IMR-90 (cell line): ENCODE results near the gene CDKN2D. TPM values are rescaled to one million over a fixed set of nuclear protein-coding genes. Genes with fewer than 3 reads are reported as not detected.

Source experiments
- ATAC-seq: fragments of 200-7000 bp; cut with Tn5 transposase; 2 replicates; pipeline ENCODE4 v1.9.1; 2020; ENCODE audit warnings: low read depth, mild to moderate bottlenecking, moderate library complexity
- BruUV-seq: library from RNA; stranded (reverse); fragments of 400-500 nt; replicated peaks from 2 replicates; lab custom pipeline; 2021; lab: Mats Ljungman, UMichigan
- CTCF ChIA-PET: fragments of 300-600 bp; formaldehyde crosslinking; extraction: SDS; loops from one replicate; lab custom pipeline; 2021; ENCODE audit warnings: antibody characterized with exemption; lab: Yijun Ruan, JAX
- POLR2A ChIA-PET: fragments of 300-600 bp; sonication (Branson Sonifier 250); formaldehyde crosslinking; loops from one replicate; lab custom pipeline; 2022; ENCODE audit warnings: antibody characterized with exemption; ENCODE audit not compliant: unreplicated experiment; lab: Charles Lee
- DNase-seq: peaks from one replicate; pipeline ENCODE4 v3.0.0; 2013
- H2AFZ ChIP-seq: replicated peaks from 2 replicates; pipeline ENCODE3; 2013; ENCODE audit warnings: low read length, mild to moderate bottlenecking; ENCODE audit not compliant: poor library complexity
- H2AK5ac ChIP-seq: 2 replicates; pipeline ENCODE4 v1.6.1; 2013; ENCODE audit warnings: low read depth, low read length, inconsistent platforms
- H2AK9ac ChIP-seq: replicated peaks from 2 replicates; pipeline ENCODE3; 2013; ENCODE audit warnings: mild to moderate bottlenecking, low read depth, low read length, moderate library complexity; ENCODE audit not compliant: poor library complexity
- H2BK120ac ChIP-seq: 2 replicates; pipeline ENCODE4 v1.6.1; 2013; ENCODE audit warnings: low read depth, low read length, inconsistent platforms
- H2BK15ac ChIP-seq: 3 replicates; pipeline ENCODE4 v1.6.1; 2013; ENCODE audit warnings: low read depth, low read length, inconsistent platforms
- H2BK20ac ChIP-seq: 2 replicates; pipeline ENCODE4 v1.6.1; 2013; ENCODE audit warnings: low read depth, mild to moderate bottlenecking, inconsistent platforms, low read length, moderate library complexity
- H2BK5ac ChIP-seq: 2 replicates; pipeline ENCODE4 v1.6.1; 2013; ENCODE audit warnings: mild to moderate bottlenecking, low read depth, low read length, inconsistent platforms; ENCODE audit not compliant: poor library complexity, severe bottlenecking
- H3K14ac ChIP-seq: replicated peaks from 2 replicates; pipeline ENCODE4 v1.6.1; 2013; ENCODE audit warnings: low read depth, low read length, inconsistent platforms
- H3K18ac ChIP-seq: 2 replicates; pipeline ENCODE4 v1.6.1; 2013; ENCODE audit warnings: low read depth, low read length, control low read depth
- H3K23ac ChIP-seq: 2 replicates; pipeline ENCODE4 v1.6.1; 2013; ENCODE audit warnings: low read depth, low read length, inconsistent platforms
- H3K27ac ChIP-seq: 2 replicates; pipeline ENCODE4 v1.5.1; 2013; ENCODE audit warnings: mild to moderate bottlenecking, control low read depth, low read length; ENCODE audit not compliant: insufficient read depth
- H3K27me3 ChIP-seq: 2 replicates; pipeline ENCODE4 v1.6.1; 2013; ENCODE audit warnings: low read length; ENCODE audit not compliant: control insufficient read depth, insufficient read depth
- H3K36me3 ChIP-seq: 2 replicates; pipeline ENCODE4 v1.6.1; 2013; ENCODE audit warnings: low read length, mixed read lengths; ENCODE audit not compliant: control insufficient read depth, insufficient read depth
- H3K4ac ChIP-seq: 2 replicates; pipeline ENCODE4 v1.6.1; 2013; ENCODE audit warnings: low read depth, low read length, inconsistent platforms
- H3K4me1 ChIP-seq: 2 replicates; pipeline ENCODE4 v1.6.1; 2013; ENCODE audit warnings: low read length, mixed read lengths; ENCODE audit not compliant: control insufficient read depth, insufficient read depth
- H3K4me2 ChIP-seq: 2 replicates; pipeline ENCODE4 v1.6.1; 2013; ENCODE audit warnings: low read depth, mild to moderate bottlenecking, control low read depth, low read length, moderate library complexity
- H3K4me3 ChIP-seq: 2 replicates; pipeline ENCODE4 v1.5.1; 2013; ENCODE audit warnings: low read depth, mild to moderate bottlenecking, control low read depth, low read length, moderate library complexity; ENCODE audit not compliant: insufficient read depth
- H3K56ac ChIP-seq: 2 replicates; pipeline ENCODE4 v1.6.1; 2013; ENCODE audit warnings: low read length, inconsistent platforms; ENCODE audit not compliant: insufficient read depth; ENCODE audit errors: extremely low read depth
- H3K79me1 ChIP-seq, 2 experiments: 2 replicates each; pipeline ENCODE4 v1.6.1; 2013; ENCODE audit warnings: low read length in 2 of 2, inconsistent platforms in 1 of 2, low read depth in 1 of 2
- H3K9ac ChIP-seq: 2 replicates; pipeline ENCODE4 v1.6.1; 2013; ENCODE audit warnings: low read depth, low read length, control low read depth
- H3K9me1 ChIP-seq: 2 replicates; pipeline ENCODE4 v1.6.1; 2013; ENCODE audit warnings: low read length, inconsistent platforms; ENCODE audit not compliant: insufficient read depth
- H3K9me3 ChIP-seq: 2 replicates; pipeline ENCODE4 v1.6.1; 2013; ENCODE audit warnings: low read length; ENCODE audit not compliant: control insufficient read depth, insufficient read depth
- H4K20me1 ChIP-seq: 2 replicates; pipeline ENCODE4 v1.6.1; 2013; ENCODE audit warnings: low read length, inconsistent platforms; ENCODE audit not compliant: insufficient read depth
- H4K5ac ChIP-seq: 2 replicates; pipeline ENCODE4 v1.6.1; 2013; ENCODE audit warnings: mild to moderate bottlenecking, low read depth, low read length, control low read depth
- H4K8ac ChIP-seq, 2 experiments: 2 replicates each; pipeline ENCODE4 v1.6.1; 2013; ENCODE audit warnings: low read depth in 2 of 2, low read length in 2 of 2, control low read depth in 1 of 2, inconsistent platforms in 1 of 2
- H4K91ac ChIP-seq: 2 replicates; pipeline ENCODE4 v1.6.1; 2013; ENCODE audit warnings: low read depth, low read length, inconsistent platforms; ENCODE audit not compliant: insufficient read depth
- FOS ChIP-seq: fragments of 150-350 bp; IDR thresholded peaks from 2 replicates; pipeline ENCODE4 v1.6.1; 2016; ENCODE audit warnings: low read depth, low read length
- RAD21 ChIP-seq: IDR thresholded peaks from 2 replicates; pipeline ENCODE4 v1.6.1; 2012; ENCODE audit warnings: low read length, improper control_type of control experiment
- WGBS, 2 experiments: methylation state at CpG; one replicate each; pipeline versions ENCODE4 v1.1.5 to v1.1.7; 2013; ENCODE audit warnings: missing lambda C conversion rate in 2 of 2; ENCODE audit not compliant: insufficient read length in 1 of 2; ENCODE audit errors: extremely low coverage in 2 of 2; 5-methylcytosine and 5-hydroxymethylcytosine counted together
- dilution Hi-C: fragments of 300-500 bp; cut with HindIII; formaldehyde crosslinking; loops from one replicate; pipeline ENCODE4 v1.14.3; 2018; ENCODE audit warnings: low sequenced_read_pairs; ENCODE audit not compliant: unreplicated experiment
- in situ Hi-C: fragments of 300-500 bp; cut with MboI; formaldehyde crosslinking; loops from 3 replicates; pipeline ENCODE4 v1.14.3; 2019; ENCODE audit warnings: low sequenced_read_pairs, inconsistent platforms, mixed read lengths
- intact Hi-C: fragments of 100-400 bp; cut with micrococcal nuclease; formaldehyde crosslinking; loops from 2 replicates; pipeline ENCODE4 v1.10.0; 2022
- polyA plus RNA-seq, 3 experiments: library from polyadenylated mRNA; depleted of rRNA; stranded (reverse); fragments of >200 nt; gene quantifications; 2 replicates each; pipeline ENCODE4 v1.2.3, GENCODE V29; 2012; ENCODE audit warnings: low replicate concordance in 1 of 3
- total RNA-seq: library from RNA; depleted of rRNA; stranded (reverse); fragments of >200 nt; gene quantifications from 2 replicates; pipeline ENCODE4 v1.2.3, GENCODE V29; 2012

Gene CDKN2D
- total and polyA plus RNA-seq, 2 of the 4 experiments (the other 2 are of a cell fraction): 3.6 to 8.5 TPM

DNA sequence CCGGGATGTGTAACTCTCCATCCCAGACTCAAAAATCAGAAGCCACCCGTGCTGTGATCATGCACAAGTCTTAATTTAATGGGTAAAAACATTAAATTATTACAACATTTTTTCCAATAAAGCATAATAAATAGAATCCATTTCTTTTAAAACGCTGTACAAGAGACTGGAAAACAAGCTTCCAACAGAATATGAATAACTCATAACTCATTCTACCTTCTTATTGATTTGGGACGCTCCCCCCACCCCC is 2.4 kb downstream of the CDKN2D start:
- 40% methylated on average over 1 of the region's 4 CpGs; no CpG with 5 or more reads in 1 of the 2 experiments for WGBS, 2 experiments
- DNase-seq (no peak), ATAC-seq (no peak)
- Histone ChIP-seq H3K4me3 (peak overlapping the region; percentile 61), H4K20me1 (no peaks in the 10 kb centered on the region), H4K8ac (peak overlapping the region in 1 of 2 experiments; percentile 81; a peak in 2 of 4 replicates), H2AK9ac (peak overlapping the region; percentile 90), H4K5ac (peak overlapping the region; percentile 40), H4K91ac (peak overlapping the region; percentile 70), H3K27me3 (no peaks in the 10 kb centered on the region), H3K14ac (peak overlapping the region; percentile 39), H2AK5ac (peak overlapping the region; percentile 12; the same call in 1 of the 2 replicates), H3K27ac (peak overlapping the region; percentile 75), H2AFZ (peak overlapping the region; percentile 93), H2BK5ac (peak overlapping the region; percentile 59), H3K18ac (peak overlapping the region; percentile 36; the same call in 1 of the 2 replicates), H3K79me1 (peaks cover 26 to 50% of the 10 kb centered on the region in 2 experiments), H2BK120ac (0 out of 2 replicates have a peak overlapping the region, but pooled peaks have one; percentile 6), H3K9me1 (0 out of 2 replicates have a peak, but pooled peaks cover 4% of the 10 kb centered on the region), H3K56ac (peak overlapping the region; percentile 66; the same call in 1 of the 2 replicates), H3K23ac (no peak overlapping the region), H2BK15ac (no peak overlapping the region; the same call in 2 of the 3 replicates), H2BK20ac (no peak overlapping the region), H3K4me2 (peak overlapping the region; percentile 85), H3K9ac (peak overlapping the region; percentile 60), H3K4ac (peak overlapping the region; percentile 63), H3K9me3 (no peaks in the 10 kb centered on the region), H3K36me3 (peaks cover 4% of the 10 kb centered on the region; the same call in 1 of the 2 replicates), H3K4me1 (peaks cover 2% of the 10 kb centered on the region)
- no TSS peak for BruUV-seq
- TF ChIP-seq RAD21 (no peak), FOS (no peak)
- intact Hi-C loops (loop anchor here (2.0 kb wide), 1 partner anchor 64 kb away; the partner anchor contains the start of gene KEAP1), dilution Hi-C loops (no loop called here), in situ Hi-C loops (no loop called here)
- ChIA-PET CTCF (interaction anchor here (0.5 kb wide), 1 partner anchor 40 kb away, joined by 8 read pairs; no protein-coding TSS in a partner anchor), POLR2A (interaction anchor here (0.5 to 0.7 kb wide), 3 partner anchors 233 to 608 kb away, joined by 3 to 5 read pairs (median 3); no protein-coding TSS in a partner anchor)
